PC-9 (cell line): Measurements from ENCODE around the gene GSK3B.

Source experiments
- EZH2 ChIP-seq: fragments of 200-600 bp; sonication (generic); IDR thresholded peaks from 2 replicates; pipeline ENCODE4 v1.8.0; 2017; ENCODE audit warnings: antibody characterized with exemption, low read depth
- TF ChIP-seq, protein P1 (sequence below): fragments of 200-600 bp; sonication (generic); conservative IDR thresholded peaks from 2 replicates; pipeline ENCODE4 v1.6.1; 2017; ENCODE audit warnings: mixed run types, antibody characterized with exemption, mild to moderate bottlenecking, moderate library complexity

DNA sequence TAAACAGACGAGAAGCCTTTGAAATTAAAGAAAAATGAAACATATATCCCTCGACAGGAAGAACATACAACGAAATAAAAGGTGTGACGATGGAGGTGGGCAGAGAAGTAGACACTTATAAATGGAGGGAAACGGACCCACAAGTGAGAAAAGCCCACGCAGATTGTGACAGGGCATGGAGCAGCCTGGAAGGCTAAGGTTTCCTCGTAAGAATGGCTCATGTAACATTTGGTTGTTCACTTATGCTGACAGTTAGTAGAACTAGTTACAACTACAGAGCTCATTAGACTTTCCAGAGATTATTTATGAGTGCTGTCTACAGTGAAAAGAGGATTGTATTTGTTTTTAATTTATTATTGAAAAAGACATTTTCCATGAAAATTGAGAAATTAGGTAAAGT lies 229.8 kb downstream of the GSK3B start:
- TF ChIP-seq, protein P1, sequence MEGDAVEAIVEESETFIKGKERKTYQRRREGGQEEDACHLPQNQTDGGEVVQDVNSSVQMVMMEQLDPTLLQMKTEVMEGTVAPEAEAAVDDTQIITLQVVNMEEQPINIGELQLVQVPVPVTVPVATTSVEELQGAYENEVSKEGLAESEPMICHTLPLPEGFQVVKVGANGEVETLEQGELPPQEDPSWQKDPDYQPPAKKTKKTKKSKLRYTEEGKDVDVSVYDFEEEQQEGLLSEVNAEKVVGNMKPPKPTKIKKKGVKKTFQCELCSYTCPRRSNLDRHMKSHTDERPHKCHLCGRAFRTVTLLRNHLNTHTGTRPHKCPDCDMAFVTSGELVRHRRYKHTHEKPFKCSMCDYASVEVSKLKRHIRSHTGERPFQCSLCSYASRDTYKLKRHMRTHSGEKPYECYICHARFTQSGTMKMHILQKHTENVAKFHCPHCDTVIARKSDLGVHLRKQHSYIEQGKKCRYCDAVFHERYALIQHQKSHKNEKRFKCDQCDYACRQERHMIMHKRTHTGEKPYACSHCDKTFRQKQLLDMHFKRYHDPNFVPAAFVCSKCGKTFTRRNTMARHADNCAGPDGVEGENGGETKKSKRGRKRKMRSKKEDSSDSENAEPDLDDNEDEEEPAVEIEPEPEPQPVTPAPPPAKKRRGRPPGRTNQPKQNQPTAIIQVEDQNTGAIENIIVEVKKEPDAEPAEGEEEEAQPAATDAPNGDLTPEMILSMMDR: no peak
- no peak for TF ChIP-seq EZH2
